ENCODE results near the gene KCNH3.
"Not testable (repeated sequence)": the region's sequence is repeated elsewhere in the genome, so short reads cannot be mapped to it uniquely, and the experiment has no call there.

KCNH3 gene

DNA sequence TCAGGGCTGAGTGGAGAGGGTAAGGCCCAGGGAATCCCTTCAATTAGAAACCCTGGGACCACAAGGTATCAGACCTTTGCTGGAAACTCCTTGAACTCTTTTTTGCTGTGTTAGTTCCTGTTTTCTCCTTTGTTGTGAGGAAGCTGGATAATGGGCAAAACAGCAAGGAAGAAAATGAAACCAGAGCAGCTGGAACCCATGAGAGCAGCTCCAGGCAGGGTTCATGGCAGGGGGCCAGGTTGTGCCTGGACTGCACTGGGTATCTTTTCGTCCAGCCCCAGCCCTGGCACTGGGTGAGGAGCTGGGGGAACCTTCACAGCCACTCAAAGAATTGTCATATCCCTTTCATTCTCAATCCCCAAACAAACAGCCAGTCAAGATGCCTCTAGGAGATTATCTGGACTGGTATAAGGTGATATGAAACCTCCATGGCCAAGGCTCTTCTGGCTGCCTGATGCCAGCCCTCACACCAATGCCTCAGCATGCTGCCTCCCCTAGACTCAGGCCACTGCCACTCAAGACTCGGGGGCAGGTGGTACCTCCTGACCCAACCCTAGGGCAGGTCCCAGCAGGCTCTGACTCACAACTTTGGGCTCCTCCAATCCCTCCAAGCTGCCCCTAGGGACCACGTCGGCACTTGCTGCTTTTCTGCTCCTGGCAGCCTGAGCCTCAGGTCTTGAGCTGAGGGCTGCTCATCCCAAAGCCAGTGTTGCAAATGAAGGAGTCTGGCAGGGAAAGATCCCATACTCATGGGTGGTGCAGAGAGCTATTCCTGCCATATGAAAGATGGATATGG is 50.1 kb downstream of the KCNH3 start:
- no peak for DNase-seq

DNA sequence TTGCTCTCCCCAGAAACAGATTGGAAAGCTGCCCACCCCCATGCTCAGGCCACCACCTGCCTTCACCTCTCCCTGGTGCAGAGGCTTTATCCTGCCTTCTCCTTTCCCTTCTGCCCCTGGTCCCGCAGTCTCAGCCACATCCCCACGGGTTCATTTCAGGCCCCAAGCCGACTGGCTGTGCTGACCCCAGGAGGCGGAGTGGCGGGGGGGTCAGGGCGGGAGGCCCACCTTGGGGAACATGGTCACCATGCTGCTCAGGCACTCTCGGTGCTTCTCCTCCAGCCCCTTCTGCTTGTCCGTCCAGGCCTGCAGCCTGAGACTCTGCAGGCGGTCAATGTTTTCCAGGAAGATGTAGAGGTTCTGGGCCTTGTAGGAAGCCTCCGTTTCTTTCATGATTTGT is 59.7 kb downstream of the KCNH3 start:
- DNase-seq = no peak

DNA sequence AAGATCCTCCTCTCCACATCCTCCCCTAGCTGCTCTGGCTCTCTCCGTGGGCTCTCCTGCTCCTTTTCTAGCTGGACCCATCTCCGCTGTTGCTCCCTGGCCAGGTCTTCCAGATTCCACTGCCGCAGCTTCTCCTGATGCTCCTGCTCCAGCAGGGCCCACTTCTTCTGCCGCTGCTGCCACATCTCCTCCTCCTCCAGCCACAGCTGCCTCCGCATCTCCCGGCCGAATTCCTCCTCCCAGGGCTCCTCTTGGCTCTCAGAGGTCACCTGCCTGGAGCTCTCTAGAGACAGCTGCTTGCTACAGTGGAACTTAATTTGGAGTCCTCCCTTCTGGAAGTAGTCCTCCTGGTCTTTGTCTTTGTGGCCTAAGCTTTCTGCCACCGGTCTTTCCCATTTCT is 61.1 kb downstream of the KCNH3 start:
- DNase-seq = no peak

DNA sequence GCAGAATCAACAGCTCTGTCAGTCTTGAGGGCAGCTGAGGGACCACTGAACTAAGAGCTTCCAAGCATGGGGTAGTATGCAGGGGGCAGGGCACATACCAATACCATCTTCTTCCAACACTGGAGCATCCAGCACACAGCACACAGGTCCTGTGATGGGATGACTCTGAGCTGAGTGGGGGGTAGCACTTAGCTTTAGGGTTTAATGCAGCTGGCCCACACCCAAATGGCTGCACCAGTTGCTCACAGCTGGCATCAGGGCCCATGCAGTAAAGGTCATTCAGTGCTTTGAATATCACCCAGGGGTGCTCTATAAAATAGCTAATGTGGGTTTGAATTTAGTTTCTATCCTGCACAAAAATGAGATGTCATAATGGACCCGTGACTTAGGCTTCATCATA is 64.9 kb downstream of the KCNH3 start:
- no peak for DNase-seq

DNA sequence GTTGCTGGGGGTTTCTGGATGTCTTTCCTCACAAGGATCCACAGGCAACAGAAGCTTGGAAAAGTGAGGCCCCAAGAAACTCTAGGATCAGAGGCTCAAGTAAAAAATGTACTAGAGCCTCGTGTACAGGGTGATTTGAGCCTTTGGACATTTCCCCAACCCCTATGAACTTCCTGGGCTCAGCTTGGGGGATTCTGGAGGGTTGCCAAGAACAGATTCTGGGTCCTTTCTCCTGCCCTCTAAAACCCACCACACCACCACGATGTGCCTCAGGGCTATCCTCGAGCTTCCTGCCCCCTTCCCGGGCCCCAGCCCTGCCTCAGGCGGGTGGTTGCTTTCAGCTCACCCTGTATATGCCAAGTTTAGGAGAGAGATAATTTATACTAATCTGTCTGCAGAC is 66.0 kb downstream of the KCNH3 start:
- no peak for DNase-seq

DNA sequence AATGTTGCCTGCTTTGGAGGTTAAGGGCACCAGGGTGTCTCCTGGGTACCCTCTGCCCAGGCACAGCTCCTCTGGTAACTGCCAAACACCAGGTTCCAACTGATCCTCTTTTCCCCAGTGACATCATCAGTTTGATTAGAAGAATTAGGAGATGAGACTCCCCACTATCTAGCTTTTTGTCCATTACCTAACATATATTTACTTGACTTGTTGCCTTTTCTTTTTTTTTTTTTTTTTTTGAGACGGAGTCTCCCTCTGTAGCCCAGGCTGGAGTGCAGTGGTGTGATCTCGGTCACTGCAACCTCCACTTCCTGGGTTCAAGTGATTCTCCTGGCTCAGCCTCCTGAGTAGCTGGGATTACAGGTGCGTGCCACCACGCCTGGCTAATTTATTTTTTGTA is 66.7 kb downstream of the KCNH3 start, which contains the start of gene FAM186B:
Gene FAM186B, minus strand, starts transcription at position 101 of the 400 bp plus-strand sequence. CDS start 162 bp downstream, outside the sequence.
- not testable (repeated sequence) for DNase-seq
